PFSK-1 (cell line): ENCODE measurements around the gene CYP3A7.

Source experiments
- FOXP2 ChIP-seq: optimal IDR thresholded peaks from 2 replicates; pipeline ENCODE3; 2011; ENCODE audit warnings: borderline replicate concordance, control low read depth, inconsistent platforms; ENCODE audit not compliant: insufficient read depth; ENCODE audit errors: extremely low read length, extremely low read depth
- POLR2AphosphoS5 ChIP-seq: IDR thresholded peaks from 2 replicates; pipeline ENCODE4 v1.6.1; 2012; ENCODE audit warnings: low read depth, mild to moderate bottlenecking, control low read depth, low read length, moderate library complexity
- SIN3A ChIP-seq: IDR thresholded peaks from 2 replicates; pipeline ENCODE4 v1.6.1; 2012; ENCODE audit warnings: mild to moderate bottlenecking, low read length, moderate library complexity, borderline replicate concordance; ENCODE audit not compliant: insufficient read depth
- TAF1 ChIP-seq: IDR thresholded peaks from 2 replicates; pipeline ENCODE4 v1.6.1; 2012; ENCODE audit warnings: low read length, control low read depth, borderline replicate concordance; ENCODE audit not compliant: insufficient read depth
- TF ChIP-seq, protein P1 (sequence below), 2 experiments: IDR thresholded peaks; 2 replicates each; pipeline versions ENCODE4 v1.6.1 to v1.8.0; 2011 to 2012; ENCODE audit warnings: low read depth in 2 of 2, low read length in 2 of 2, control low read depth in 1 of 2, inconsistent platforms in 1 of 2, mild to moderate bottlenecking in 1 of 2, moderate library complexity in 1 of 2; ENCODE audit not compliant: insufficient read depth in 1 of 2

Gene CYP3A7

DNA sequence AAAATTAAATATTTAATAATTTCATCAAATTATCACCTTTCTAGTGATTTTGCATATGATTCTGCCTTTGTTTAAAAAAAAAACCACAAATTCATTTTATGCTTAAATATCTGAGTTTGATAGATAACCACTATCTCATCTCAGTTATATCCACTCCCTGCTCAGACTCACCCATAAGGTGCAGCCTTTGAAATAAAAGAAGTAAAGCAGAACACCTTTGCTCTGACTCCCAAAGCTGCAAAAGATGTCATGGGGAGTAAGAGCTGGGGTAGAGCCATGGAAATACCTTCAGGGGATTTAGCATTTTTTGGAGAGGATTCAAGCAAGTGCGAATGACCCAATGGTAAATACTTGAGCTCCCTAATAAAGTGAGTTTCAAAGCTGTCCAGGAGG lies 40.1 kb downstream of the CYP3A7 start:
- TF ChIP-seq FOXP2 (no peak), POLR2AphosphoS5 (no peak), TAF1 (no peak), SIN3A (no peak)
- TF ChIP-seq, protein P1, sequence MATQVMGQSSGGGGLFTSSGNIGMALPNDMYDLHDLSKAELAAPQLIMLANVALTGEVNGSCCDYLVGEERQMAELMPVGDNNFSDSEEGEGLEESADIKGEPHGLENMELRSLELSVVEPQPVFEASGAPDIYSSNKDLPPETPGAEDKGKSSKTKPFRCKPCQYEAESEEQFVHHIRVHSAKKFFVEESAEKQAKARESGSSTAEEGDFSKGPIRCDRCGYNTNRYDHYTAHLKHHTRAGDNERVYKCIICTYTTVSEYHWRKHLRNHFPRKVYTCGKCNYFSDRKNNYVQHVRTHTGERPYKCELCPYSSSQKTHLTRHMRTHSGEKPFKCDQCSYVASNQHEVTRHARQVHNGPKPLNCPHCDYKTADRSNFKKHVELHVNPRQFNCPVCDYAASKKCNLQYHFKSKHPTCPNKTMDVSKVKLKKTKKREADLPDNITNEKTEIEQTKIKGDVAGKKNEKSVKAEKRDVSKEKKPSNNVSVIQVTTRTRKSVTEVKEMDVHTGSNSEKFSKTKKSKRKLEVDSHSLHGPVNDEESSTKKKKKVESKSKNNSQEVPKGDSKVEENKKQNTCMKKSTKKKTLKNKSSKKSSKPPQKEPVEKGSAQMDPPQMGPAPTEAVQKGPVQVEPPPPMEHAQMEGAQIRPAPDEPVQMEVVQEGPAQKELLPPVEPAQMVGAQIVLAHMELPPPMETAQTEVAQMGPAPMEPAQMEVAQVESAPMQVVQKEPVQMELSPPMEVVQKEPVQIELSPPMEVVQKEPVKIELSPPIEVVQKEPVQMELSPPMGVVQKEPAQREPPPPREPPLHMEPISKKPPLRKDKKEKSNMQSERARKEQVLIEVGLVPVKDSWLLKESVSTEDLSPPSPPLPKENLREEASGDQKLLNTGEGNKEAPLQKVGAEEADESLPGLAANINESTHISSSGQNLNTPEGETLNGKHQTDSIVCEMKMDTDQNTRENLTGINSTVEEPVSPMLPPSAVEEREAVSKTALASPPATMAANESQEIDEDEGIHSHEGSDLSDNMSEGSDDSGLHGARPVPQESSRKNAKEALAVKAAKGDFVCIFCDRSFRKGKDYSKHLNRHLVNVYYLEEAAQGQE (IDR thresholded peaks at IDR 0.05; ENCODE audit: insufficient read depth in 1 of 2, low read depth in 2 of 2, low read length in 2 of 2): no peak

DNA sequence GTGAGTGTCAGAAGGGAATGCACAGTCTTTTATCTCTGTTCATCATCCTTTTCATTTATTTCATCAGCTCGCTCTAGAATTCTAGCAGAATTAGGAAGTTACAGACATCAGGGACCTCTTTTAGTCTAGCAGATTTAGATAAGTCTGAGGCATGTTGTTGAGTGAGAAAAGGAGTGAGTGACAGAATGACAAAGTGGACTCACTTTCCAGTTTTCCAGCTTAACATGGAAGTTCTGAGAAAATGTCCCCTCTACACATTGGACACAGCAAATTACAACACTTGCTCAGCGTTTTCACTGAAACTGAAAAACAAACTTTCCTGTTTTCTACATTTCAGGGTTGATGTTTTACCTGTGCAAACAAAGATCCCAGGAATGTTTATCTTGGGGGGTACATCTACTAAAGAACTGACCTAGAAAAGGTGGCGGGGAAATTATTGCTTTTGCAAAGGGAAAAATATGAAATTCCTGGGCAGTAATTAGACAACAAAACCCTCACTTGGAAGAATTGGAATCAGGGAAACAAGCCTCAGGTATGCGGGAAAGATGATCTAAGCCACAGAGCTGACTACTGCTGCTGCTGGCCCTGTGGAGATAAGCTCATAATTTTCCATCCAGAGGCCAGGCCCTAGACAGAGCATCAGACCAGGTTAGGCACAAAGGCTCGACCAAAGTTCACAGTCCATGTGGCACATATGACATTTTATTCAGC lies 40.6 kb downstream of the CYP3A7 start:
- TF ChIP-seq FOXP2: no peak
- no peak for TF ChIP-seq POLR2AphosphoS5
- no peak for TF ChIP-seq SIN3A
- TF ChIP-seq, protein P1 (IDR thresholded peaks at IDR 0.05; ENCODE audit: insufficient read depth in 1 of 2, low read depth in 2 of 2, low read length in 2 of 2): no peak
- TF ChIP-seq TAF1: no peak

DNA sequence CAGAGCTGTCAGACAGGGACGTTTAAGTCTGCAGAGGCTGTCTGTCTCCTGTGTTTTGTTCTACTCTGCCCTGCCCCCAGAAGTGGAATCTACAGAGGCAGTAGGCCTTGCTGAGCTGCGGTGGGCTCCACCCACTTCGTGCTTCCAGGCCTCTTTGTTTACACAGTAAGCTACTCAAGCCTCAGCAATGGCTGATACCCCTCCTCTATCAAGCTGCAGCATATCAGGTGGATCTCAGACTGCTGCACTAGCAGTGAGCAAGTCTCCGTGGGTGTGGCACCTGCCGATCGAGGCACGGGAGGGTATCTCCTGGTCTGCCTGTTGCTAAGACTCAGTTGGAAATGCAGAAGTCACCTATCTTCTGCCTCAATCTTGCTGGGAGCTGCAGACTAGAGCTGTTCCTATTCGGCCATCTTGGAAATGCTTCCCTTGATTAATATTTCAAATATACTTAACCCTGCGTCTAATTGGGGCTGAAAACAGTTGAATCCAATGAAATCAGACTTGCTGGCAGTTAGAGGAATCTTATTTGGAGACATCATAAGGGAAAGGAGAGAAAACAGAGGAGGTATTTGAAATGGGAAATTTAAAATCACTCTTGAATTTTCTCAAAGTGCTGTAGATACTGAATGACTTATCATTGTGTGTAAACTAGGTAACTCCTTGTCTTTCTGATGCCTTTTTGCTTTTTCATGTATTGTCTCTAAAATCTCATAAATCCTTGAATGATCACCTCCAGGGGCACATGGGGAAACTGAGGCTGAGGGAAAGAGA lies 41.4 kb downstream of the CYP3A7 start:
- TF ChIP-seq, protein P1 (IDR thresholded peaks at IDR 0.05; ENCODE audit: insufficient read depth in 1 of 2, low read depth in 2 of 2, low read length in 2 of 2): no peak
- TF ChIP-seq POLR2AphosphoS5: no peak
- TF ChIP-seq SIN3A: no peak
- TF ChIP-seq FOXP2: no peak
- no peak for TF ChIP-seq TAF1

DNA sequence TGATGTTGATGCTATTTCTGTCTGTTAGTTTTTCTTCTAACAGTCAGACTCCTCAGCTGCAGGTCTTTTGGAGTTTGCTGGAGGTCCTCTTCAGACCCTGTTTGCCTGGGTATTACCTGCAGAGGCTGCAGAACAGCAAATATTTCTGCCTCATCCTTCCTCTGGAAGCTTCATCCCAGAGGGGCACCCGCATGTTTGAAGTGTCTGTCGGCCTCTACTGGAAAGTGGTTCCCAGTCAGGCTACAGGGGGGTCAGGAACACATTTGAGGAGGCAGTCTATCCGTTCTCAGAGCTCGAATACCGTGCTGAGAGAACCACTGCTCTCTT lies 41.9 kb downstream of the CYP3A7 start:
- no peak for TF ChIP-seq POLR2AphosphoS5
- no peak for TF ChIP-seq FOXP2
- TF ChIP-seq SIN3A: no peak
- TF ChIP-seq, protein P1 (IDR thresholded peaks at IDR 0.05; ENCODE audit: insufficient read depth in 1 of 2, low read depth in 2 of 2, low read length in 2 of 2): no peak
- TF ChIP-seq TAF1: no peak
